ENCODE results near the gene ERBIN.

DNA sequence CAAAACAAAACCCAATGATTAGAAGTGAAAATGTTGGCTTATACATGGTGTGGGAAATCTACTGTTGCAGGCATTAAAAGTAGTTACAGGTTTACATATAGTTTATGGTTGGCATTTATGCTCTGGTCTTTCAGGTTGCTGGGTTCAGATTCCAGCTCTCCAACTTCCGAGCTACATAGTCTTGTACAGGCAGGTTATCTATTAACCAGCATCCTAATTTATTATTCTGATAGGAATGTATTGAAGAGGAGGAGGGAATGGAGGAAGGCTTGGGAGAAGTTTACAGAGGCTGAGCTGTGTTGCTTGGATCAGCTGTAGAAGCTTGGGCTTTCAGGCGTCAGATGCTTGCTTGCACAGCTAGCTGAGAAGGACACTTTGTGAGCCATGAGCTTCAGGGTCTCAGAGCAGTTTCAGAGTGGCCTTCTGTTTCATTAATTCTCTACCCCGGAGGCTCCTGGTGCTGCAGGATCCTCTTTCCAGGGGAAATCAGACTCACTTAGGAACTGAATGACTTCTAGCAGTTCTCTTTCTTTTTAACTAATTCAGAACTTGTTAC lies 11.7 kb upstream of the ERBIN start:
- TF ChIP-seq, protein P1, sequence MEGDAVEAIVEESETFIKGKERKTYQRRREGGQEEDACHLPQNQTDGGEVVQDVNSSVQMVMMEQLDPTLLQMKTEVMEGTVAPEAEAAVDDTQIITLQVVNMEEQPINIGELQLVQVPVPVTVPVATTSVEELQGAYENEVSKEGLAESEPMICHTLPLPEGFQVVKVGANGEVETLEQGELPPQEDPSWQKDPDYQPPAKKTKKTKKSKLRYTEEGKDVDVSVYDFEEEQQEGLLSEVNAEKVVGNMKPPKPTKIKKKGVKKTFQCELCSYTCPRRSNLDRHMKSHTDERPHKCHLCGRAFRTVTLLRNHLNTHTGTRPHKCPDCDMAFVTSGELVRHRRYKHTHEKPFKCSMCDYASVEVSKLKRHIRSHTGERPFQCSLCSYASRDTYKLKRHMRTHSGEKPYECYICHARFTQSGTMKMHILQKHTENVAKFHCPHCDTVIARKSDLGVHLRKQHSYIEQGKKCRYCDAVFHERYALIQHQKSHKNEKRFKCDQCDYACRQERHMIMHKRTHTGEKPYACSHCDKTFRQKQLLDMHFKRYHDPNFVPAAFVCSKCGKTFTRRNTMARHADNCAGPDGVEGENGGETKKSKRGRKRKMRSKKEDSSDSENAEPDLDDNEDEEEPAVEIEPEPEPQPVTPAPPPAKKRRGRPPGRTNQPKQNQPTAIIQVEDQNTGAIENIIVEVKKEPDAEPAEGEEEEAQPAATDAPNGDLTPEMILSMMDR (conservative IDR thresholded peaks at IDR 0.05; ENCODE audit: low read depth, low read length): no peak
- no peak for TF ChIP-seq EZH2 (IDR thresholded peaks at IDR 0.05; ENCODE audit: low read length, unreplicated experiment)

All from PC-3 (cell line).